IPS-18a (cell line): ENCODE data around the gene DAAM2.

Experiments used
- H3K27ac ChIP-seq: one replicate; pipeline ENCODE4 v1.5.1; 2013; ENCODE audit warnings: low read length
- H3K27me3 ChIP-seq: one replicate; pipeline ENCODE4 v1.6.1; 2013; ENCODE audit warnings: mild to moderate bottlenecking, low read length; ENCODE audit not compliant: control insufficient read depth, insufficient read depth
- H3K36me3 ChIP-seq: one replicate; pipeline ENCODE4 v1.6.1; 2013; ENCODE audit warnings: low read depth, low read length; ENCODE audit not compliant: control insufficient read depth
- H3K4me1 ChIP-seq: one replicate; pipeline ENCODE4 v1.6.1; 2013; ENCODE audit warnings: low read depth, low read length; ENCODE audit not compliant: control insufficient read depth
- H3K4me3 ChIP-seq: one replicate; pipeline ENCODE4 v1.5.1; 2013; ENCODE audit warnings: low read length
- H3K9ac ChIP-seq: one replicate; pipeline ENCODE4 v1.6.1; 2013; ENCODE audit warnings: mild to moderate bottlenecking, low read length, moderate library complexity
- H3K9me3 ChIP-seq: one replicate; pipeline ENCODE4 v1.6.1; 2013; ENCODE audit warnings: low read depth, low read length; ENCODE audit not compliant: control insufficient read depth

DAAM2 gene

GRCh38 chr6:39906318-39906761, 114.2 kb downstream of the DAAM2 start:
- no peaks in the 10 kb centered on the region for H3K4me1 ChIP-seq
- H3K27me3 ChIP-seq, result no peaks in the 10 kb centered on the region
- H3K9ac ChIP-seq, result no peak overlapping the region
- no peak overlapping the region for H3K27ac ChIP-seq
- peaks cover 3% of the 10 kb centered on the region for H3K36me3 ChIP-seq
- no peaks in the 10 kb centered on the region for H3K9me3 ChIP-seq
- no peak overlapping the region for H3K4me3 ChIP-seq

DNA sequence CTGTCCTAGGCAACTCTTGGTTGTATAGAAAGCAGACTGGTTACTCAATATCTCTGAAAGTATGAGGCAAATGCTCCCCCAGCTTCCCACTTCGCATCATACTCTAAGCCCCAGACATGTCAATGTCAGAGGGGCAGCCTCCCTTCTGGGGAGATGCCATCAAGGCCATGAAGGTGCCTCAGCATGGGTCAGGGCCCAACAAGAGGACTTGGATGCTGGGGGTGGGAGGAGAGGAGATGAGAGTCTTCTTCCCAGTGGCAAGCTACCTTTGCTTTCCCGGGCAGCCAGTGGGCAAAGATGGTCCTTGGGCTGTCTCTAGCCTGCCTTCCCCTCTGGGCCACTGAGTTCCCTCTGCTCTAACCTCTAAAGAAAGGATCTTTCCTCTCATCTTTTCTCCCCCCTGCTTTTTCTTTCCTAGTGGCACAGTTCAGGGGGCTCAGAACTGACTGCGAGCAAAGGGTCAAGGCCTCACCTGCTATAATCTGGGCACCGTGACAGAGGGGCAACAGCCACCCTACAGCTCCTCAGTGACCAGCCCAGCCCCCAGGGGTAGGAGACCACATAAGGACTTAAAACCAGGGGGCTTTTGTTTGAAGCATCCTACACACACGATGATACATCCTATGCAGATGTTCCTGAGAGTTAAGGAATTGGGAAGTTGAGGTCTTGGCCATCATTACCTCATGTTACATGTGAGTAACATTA, 115.8 kb downstream of the DAAM2 start:
- no peaks in the 10 kb centered on the region for H3K27me3 ChIP-seq
- no peaks in the 10 kb centered on the region for H3K4me1 ChIP-seq
- H3K27ac ChIP-seq, result no peak overlapping the region

DNA sequence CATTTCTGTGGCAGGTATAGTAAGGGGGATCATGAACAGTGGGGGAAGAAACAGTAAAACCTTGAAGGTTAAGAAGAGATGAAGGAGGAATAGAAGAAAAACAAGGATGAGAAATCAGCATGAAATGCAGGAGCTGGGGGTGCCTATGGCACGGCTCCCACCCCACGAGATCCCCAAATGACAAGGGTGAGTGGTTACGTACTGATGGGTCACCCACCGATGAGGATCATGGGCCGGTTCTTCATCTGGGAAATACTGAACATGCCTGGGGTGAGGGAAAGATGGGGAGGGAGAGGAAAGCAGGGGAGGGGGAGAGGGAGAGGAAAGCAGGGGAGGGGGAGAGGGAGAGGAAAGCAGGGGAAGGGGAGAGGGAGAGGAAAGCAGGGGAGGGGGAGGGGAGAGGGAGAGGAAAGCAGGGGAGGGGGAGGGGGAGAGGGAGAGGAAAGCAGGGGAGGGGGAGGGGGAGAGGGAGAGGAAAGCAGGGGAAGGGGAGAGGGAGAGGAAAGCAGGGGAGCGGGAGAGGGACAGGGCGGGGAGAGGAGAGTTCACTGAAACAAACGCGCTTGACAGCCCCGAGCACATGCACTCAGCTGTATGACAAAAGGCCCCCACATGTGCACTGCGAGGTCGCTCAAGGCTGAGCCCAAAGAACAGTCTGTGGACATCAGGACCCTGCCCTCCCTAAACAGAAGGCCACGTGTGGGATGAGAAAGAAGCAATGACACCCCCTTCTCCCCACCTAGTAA, 116.8 kb downstream of the DAAM2 start:
- no peak overlapping the region for H3K4me3 ChIP-seq
- H3K4me1 ChIP-seq, result no peaks in the 10 kb centered on the region
- H3K9me3 ChIP-seq, result no peaks in the 10 kb centered on the region
- peaks cover 10% of the 10 kb centered on the region for H3K36me3 ChIP-seq
- H3K27ac ChIP-seq, result no peak overlapping the region
- no peaks in the 10 kb centered on the region for H3K27me3 ChIP-seq
- no peak overlapping the region for H3K9ac ChIP-seq

More for the DNA sequence above, 115.8 kb downstream of the DAAM2 start:
- Histone ChIP-seq H3K4me3 (no peak overlapping the region), H3K9ac (no peak overlapping the region), H3K36me3 (peaks cover 7% of the 10 kb centered on the region), H3K9me3 (no peaks in the 10 kb centered on the region)

GRCh38 chr6:39909701-39910100, 117.5 kb downstream of the DAAM2 start:
- no peaks in the 10 kb centered on the region for H3K27me3 ChIP-seq
- no peak overlapping the region for H3K9ac ChIP-seq
- no peaks in the 10 kb centered on the region for H3K4me1 ChIP-seq
- H3K9me3 ChIP-seq, result no peaks in the 10 kb centered on the region
- H3K27ac ChIP-seq, result no peak overlapping the region
- H3K36me3 ChIP-seq, result peaks cover 12% of the 10 kb centered on the region
- H3K4me3 ChIP-seq, result no peak overlapping the region

DNA sequence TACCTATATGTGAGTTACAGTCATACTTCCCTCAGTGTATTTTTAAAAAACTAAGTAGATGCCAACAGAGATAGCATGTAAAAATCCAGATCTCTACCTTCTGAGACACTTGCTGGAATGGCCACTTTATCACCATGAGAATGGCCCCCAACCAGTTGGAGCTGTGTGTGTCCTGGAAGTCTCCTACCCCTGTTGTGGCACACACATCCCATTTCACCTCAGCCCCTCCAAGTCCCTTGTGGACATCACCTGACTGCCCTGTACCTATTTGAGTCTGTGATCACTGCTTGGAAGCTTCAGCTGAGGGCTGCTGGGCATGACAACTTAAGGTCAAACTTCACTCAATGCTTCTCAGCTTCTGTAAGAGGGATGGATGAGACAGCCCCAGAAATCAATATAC, 118.0 kb downstream of the DAAM2 start:
- peaks cover 15% of the 10 kb centered on the region for H3K36me3 ChIP-seq
- H3K4me3 ChIP-seq, result no peak overlapping the region
- no peak overlapping the region for H3K27ac ChIP-seq

DNA sequence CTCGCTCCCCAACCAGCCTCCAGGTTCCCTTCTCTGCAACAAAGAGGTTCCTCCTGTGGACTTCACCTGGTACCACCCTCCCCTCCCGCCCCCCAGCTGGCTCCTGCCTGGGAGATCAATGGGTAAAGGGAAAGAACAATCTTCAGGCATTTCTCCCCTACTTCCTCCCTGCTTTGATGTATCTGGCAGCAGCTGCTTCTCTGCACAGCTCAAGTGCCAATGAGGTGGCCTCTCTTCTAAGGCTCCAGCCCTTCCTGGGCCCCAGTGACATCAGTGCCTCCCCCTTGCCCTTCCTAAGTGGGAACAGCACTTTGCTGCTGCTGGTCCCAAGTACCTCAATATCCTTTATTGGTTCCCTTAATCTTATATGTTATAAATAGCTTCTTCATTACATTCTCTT, 118.6 kb downstream of the DAAM2 start:
- no peak overlapping the region for H3K9ac ChIP-seq
- H3K4me3 ChIP-seq, result no peak overlapping the region
- no peaks in the 10 kb centered on the region for H3K27me3 ChIP-seq
- H3K9me3 ChIP-seq, result no peaks in the 10 kb centered on the region
- H3K36me3 ChIP-seq, result peaks cover 15% of the 10 kb centered on the region
- H3K27ac ChIP-seq, result no peak overlapping the region
- H3K4me1 ChIP-seq, result no peaks in the 10 kb centered on the region

More for the DNA sequence above, 118.0 kb downstream of the DAAM2 start:
- no peak overlapping the region for H3K9ac ChIP-seq
- no peaks in the 10 kb centered on the region for H3K9me3 ChIP-seq
- H3K4me1 ChIP-seq, result no peaks in the 10 kb centered on the region
- H3K27me3 ChIP-seq, result no peaks in the 10 kb centered on the region

GRCh38 chr6:39911513-39912125, 119.4 kb downstream of the DAAM2 start:
- Histone ChIP-seq H3K27me3 (no peaks in the 10 kb centered on the region), H3K9ac (no peak overlapping the region), H3K36me3 (peaks cover 15% of the 10 kb centered on the region), H3K4me3 (no peak overlapping the region), H3K27ac (no peak overlapping the region), H3K4me1 (no peaks in the 10 kb centered on the region), H3K9me3 (no peaks in the 10 kb centered on the region)

GRCh38 chr6:39912446-39912845, 120.3 kb downstream of the DAAM2 start:
- Histone ChIP-seq H3K4me3 (no peak overlapping the region), H3K27ac (no peak overlapping the region), H3K36me3 (peaks cover 15% of the 10 kb centered on the region), H3K9me3 (no peaks in the 10 kb centered on the region), H3K9ac (no peak overlapping the region), H3K4me1 (no peaks in the 10 kb centered on the region), H3K27me3 (no peaks in the 10 kb centered on the region)

- Histone ChIP-seq H3K36me3 (peaks cover 14% of the 10 kb centered on the region), H3K4me3 (no peak overlapping the region), H3K27ac (no peak overlapping the region), H3K9ac (no peak overlapping the region), H3K9me3 (no peaks in the 10 kb centered on the region), H3K27me3 (no peaks in the 10 kb centered on the region), H3K4me1 (no peaks in the 10 kb centered on the region)
Observed at GRCh38 chr6:39913391-39913916, 121.3 kb downstream of the DAAM2 start.

- Histone ChIP-seq H3K27ac (no peak overlapping the region), H3K27me3 (no peaks in the 10 kb centered on the region), H3K9me3 (no peaks in the 10 kb centered on the region), H3K4me1 (no peaks in the 10 kb centered on the region), H3K9ac (no peak overlapping the region), H3K36me3 (peaks cover 12% of the 10 kb centered on the region), H3K4me3 (no peak overlapping the region)
Observed at GRCh38 chr6:39914239-39914638, 122.1 kb downstream of the DAAM2 start.

DNA sequence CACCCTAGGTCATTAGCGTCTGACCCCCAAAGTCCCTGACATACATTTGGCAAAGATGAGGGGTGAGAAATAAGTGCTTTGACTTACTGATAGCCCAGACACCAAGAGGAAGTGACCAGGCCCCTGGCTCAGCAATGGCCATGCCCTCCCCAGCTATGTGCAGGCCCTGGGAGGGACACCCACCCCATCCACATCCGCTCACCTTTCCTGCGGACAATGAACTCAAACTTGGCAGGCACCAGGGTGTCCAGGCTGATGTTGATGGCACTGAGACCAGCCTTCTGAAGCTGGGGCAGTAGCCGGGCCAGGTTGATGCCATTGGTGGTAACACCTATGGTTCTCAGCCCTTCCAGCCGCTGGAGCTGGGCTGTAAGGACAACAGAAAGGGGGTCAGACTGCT, 123.7 kb downstream of the DAAM2 start:
- H3K4me1 ChIP-seq, result no peaks in the 10 kb centered on the region
- H3K27me3 ChIP-seq, result no peaks in the 10 kb centered on the region
- no peaks in the 10 kb centered on the region for H3K9me3 ChIP-seq
- peaks cover 12% of the 10 kb centered on the region for H3K36me3 ChIP-seq
- no peak overlapping the region for H3K9ac ChIP-seq
- no peak overlapping the region for H3K27ac ChIP-seq
- H3K4me3 ChIP-seq, result no peak overlapping the region
